AG08395 (cell line): ENCODE results near the gene HLCS.

ENCODE experiments used
- DNase-seq: peaks from one replicate; pipeline ENCODE4 v3.0.0; 2012; ENCODE audit warnings: mixed read lengths, low spot score

Gene HLCS

DNA sequence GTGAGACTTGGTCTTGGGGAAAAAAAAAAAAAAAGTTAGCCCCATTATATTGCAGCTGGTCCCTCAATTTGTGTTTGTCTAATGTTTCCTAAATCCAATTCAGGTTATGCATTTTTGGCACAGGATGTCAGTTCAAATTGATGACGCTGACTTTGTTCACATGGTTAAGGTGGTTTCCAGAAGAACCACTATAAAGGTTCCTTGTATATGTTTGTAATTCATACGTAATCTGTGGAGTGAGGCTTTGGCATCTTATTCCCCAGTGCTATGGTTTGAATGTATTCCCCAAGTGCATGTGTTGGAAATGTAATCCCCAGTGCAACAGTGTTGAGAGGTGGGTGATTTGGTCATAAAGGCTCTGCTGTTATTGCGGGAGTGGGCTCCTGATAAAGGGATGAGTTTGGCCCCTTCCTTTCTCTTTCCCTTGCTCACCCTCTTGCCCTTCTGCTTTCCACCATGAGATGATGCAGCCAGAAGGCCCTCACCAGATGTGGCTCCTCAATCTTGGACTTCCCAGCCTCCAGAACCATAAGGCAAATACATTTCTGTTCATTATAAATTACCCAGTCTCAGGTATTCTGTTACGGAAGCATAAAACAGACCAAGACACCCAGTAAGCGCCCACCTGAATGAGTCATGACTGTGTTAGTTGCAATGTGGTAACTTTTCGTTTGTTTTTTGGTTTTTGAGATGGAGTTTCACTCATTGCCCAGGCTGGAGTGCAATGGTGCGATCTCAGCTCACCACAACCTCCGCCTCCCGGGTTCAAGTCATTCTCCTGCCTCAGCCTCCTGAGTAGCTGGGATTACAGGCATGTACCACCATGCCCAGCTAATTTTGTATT is 19.5 kb upstream of the HLCS start:
- no peak for DNase-seq

DNA sequence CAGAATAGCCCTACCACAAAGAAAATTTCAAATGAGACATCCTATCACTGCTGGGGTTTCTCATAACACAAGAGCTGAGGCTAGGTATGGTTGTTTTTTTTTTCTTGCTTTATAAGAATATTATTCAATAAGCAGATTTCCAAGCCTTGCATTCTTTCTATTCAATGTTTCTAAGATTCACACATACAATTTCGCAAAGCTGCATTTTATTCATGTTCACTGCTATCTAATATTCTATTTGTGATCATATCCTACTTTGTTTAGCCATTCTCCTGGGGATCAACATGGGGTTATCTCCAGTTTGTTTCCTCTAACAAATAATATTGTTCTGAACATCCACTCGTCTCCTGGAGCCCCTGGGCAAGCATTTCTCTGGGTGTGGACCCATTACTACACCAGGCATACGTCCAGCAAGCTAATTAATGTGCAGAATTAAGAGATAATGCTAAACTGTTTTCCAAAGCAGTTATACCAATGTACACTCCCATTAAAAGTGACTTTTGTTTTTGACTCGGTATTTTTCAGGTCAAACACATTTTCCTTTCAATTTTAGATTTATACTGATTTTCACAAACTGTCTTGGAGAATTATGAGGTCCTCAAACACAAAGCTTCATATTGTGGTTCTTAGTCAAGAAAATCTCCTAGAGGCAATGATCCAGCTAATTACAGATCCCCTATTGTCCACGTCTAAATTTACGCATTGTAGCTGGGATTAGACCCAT is 15.7 kb upstream of the HLCS start:
- no peak for DNase-seq

DNA sequence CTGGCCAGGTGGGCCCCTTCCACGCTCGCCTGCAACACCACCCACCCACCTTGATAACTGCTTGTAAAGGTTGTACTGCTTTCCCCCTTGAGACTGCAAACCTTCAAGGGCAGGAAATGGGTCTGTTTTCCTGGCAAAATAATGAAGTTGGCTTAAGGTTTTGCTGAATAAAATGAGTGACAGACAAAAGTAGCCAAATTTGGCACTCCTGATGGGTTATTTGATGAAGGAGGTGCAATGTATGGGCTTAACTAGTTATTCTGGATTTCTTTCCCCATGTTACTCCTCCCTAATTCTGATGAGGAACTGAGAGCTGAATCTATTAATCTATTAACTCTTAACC is 14.6 kb upstream of the HLCS start:
- DNase-seq, result no peak

DNA sequence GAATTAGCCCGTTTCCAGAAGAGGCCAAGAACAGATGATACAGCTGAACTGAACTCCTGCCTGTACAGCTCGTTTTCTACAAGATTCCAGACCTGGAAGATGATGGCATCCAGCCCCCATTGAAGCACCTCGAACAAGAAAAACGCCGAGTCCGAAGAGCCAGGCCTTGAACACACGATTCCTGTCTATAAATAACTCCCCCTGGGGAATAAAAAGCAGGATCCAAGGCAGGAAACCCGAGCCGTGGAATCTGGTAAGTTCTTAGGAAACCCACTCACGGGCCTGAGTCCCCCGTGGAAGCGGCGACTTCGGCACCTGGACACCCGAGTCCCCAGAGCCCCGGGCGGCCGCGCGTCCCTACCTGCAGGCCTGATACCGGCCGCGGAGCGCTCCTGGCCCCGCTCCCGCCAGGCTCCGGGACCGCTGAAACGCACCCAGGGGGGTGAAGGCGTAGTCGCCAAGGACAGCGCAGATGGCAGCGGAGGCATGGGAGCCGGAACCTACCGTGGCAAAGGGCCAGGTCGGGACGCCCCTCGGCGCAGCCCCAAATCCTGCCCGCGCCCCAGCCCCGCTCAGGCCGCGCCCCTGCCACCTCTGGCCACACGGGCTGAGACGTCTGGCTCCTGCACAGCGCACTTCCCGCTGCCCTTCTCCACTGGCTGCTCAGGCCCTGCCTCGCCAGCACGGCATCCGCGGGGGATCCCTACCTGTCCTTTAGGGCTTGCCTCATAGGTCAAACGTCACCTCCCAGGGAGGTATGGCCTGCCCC is 14.0 kb upstream of the HLCS start:
- DNase-seq, result peak; percentile 6

DNA sequence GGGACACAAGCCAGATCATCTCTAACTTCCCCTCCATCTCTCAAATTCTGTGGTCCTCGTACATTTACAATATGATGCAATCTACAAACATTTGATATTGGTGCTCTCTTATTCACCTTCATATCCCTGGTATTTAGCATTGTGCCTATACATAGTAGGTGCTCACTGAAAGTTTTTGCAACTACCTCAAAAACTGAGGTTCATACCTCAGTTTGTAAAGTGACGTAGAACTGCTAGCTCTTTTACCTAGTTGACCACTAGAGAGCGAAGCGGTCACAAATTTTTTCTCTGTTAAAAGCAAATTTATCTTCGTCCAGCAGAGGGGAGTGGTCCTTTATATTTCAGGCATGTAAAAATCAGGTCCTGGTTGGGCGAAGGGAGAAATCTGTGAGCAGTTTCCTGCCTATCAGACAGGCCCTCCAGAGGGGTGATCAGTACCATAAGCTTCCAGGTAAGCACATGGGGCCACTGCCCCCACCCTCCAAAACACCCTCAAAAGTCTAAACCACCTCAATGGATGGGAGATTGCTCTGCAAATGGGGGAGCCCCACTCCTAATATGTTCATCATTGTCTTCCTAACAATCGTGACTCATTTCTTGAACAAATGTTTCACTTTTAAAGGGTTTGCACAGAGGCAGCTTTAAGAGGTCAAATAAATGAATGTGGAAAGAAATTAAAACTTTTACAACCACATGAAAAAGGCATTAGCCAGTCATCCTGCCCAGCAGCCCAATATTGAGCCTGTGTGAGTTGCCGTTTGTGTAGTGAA is 10.6 kb upstream of the HLCS start:
- DNase-seq, result peak; percentile 65

DNA sequence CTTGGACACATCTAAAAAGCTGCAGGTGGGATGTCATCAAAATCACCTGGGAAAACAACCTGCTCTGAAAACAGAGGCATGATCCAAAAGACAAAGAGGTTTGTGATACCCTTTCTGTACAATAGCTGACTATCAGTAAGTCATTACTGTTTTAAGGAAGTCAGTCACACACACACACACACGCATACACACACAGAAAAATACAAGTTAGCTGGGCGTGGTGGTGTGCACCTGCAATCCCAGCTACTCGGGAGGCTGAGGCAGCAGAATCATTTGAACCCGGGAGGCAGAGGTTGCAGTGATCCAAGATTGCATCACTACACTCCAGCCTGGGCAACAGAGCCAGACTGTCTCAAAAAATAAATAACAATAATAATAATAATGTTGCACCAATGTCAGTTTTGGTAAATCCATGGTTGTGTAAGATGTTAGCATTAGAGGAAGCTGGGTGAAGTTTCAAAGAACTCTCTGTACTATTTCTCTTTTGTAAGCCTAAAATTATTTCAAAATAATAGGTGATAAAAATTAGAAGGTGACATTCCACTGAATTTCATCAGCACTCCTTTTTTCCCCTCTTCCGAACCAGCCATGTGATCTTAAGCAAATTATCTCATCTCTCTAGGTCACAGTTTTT is 9.9 kb upstream of the HLCS start:
- DNase-seq, result no peak

DNA sequence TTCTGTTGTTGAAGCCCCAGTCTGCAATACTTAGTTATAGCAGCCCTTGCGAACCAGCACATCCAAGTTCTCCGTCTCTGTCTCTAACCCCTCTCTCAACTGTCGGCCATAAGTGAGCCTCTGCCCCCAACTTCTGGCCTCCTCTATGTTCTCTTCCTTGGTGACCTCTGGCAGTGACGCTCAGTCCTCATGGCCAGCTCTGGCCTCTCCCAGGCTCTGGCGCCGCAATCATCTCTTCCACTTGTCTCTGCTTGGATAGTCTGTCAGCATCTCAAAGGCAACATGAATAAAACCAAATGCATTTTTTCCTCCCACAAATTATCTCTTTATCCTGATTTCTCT is 8.4 kb upstream of the HLCS start:
- no peak for DNase-seq

DNA sequence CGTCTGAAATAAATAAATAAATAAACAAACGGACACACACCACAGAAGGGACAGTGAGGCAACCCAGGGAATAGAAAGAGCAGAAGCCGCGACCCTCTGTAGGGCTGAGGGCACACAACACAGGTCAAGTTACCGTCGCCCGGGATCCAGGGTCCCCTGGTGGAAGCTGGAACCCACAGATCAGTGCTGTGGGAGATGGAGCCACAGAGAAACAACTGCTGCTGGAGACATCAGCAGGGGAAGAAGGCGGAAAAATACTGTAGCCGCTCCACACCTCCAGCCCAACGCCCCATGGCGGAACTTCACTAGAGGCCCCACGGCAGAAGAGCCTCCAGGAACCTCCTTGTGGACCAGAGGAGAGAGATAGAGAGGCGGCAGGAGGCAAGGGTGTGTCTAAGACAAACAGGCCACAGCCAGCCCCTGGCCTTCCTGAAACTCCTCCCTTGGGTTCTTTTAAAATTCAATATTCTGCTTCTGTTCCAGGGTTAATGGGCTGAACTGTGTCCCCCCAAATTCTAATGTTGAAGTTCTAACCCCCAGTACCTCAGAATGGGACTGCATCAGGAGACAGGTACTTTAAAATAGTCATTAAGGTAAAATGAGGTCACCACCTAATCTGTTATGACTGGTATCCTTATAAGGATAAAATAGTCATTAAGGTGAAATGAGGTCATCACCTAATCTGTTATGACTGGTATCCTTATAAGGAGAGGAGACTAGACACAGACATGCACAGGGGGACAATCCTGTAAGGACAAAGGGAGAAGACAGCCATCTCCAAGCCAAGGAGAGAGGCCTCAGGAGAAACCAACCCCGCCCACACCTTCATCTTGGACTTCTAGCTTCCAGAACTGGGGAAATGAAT is 7.7 kb upstream of the HLCS start:
- DNase-seq, result no peak

DNA sequence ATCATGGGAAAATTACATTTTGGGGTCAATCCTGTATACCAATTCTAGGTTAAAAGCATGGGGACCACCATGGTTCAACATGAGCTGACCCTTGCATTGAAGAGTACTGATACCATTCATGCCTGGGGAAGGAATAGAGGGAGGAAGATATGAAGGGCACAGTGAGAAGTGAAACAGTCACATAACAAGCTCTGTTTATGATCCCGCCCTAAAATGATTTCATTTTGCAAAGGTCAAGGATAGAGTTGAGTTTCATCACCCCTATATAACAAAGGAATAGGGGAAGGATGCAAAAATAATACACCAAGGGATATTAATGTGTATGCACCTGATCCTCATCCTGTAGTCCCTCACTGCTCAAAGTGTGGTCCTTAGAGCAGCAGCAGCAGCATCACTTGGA is 2.5 kb upstream of the HLCS start:
- no peak for DNase-seq

DNA sequence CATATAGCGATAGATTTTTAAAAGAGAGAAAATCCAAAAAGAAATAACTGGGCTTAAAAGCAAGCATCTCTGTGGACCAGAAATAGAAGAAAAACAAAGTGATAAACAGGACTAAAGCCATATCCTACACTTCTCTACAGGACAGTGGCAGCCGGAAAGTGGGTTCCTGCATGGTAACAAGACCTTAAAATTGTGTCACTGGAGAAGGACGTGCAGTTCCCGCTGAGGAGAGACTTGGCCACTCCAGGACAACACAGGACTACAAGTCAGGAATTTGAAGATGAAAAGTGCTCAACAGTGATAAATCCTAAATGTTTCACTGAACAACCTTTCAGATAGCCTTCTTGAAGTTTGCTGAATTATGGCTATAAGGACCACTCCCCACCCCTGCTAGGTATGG is 1.9 kb upstream of the HLCS start:
- DNase-seq, result no peak

DNA sequence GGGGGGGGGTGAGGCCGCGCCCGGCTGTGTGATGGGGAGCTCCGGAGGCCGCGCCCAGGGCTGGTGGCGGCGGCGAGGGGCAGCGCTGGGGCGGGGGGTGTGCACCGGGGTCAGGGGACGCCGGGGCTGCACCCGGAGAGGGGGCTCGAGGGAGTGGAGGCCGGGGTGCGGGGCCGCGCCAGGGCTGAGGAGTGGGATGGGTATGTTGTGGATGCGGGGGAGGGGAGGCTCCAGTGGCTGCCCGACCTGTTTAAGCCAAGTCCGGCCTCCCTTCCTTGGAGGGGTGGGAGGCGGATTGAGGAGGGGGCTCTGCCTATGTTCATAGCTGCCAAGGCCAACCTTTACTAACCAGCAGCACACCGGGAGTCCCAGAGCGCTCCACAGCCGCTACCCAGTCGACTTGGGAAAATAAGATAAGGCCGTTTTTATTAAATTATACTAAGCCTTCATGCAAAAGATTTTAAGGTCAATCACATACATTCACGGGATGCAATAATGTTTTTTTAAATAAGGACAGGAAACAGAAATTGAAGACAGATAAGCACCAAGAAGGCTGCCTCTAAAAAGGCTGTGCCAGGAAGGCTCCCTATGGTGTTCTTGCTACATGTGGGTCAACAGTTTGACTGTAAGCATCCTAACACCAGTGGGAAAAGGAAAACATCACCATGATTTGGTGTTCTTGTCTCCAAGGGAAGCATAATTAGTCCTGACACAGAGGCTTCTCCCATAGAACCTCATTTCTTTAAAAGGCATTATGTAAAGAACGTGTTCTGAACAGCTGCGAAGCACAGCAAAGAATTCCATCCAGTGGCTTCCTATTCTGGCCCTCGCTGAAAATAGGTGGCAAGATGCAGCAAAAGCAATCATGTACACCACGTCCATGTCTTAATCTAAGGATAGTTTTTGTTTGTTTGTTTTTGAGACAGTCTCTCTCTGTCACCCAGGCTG is 626 bp upstream of the HLCS start:
- DNase-seq, result peak; percentile 3

DNA sequence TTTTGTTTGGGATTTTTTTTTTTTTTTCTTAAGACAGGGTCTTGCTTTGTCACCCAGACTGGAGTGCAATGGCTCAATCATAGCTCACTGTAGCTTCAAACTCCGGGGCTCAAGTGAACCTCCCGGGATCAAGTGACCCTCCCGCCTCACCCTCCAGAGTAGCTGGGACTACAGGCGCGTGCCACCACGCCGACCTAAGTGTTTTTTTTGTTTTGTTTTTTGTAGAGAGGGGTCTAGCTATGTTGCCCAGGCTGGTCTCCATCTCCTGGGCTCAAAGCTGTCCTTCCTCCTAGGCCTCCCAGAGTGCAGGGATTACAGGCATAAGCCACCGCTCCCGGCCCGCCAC is 776 bp downstream of the HLCS start:
- DNase-seq, result no peak

DNA sequence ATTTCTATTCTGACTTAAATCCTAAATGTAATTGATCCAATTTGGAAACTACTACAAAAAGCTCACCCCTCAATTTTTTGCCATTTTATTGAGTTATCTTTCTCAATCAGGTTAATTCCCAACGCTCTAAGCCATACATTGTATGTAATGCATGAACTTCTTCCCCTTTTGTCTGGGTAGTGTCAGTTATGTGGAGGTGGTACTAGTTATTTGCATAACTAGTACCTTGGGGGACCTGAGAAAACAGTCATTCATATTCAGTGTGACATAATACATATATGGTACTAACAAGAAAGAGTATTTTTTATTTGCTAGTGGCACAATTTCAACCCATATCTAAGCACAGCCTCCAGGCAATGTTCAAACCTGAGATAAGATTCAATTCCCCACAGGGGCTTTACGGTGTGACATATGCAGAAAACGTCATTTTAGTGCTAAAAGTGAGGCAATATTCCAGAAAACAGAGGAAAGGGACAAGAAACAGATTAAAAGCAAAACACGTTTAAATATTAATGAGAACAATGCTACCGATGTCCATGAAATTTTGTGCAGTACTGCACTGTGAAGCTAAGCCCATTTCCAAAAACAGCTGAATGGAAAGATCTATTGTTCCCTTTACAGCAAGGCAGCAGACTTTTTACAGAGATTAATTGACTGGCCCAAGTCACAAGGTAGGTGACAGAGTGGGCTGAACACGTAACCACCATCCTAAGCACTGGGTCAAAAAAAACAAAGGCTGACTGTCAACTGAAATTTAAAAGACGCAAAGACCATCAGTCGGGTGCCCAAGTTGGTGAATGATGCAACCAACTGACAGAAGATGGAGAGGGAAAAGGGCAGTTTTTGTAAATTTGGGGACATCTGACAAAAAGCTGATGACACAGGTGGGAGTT is 1.4 kb downstream of the HLCS start:
- no peak for DNase-seq

DNA sequence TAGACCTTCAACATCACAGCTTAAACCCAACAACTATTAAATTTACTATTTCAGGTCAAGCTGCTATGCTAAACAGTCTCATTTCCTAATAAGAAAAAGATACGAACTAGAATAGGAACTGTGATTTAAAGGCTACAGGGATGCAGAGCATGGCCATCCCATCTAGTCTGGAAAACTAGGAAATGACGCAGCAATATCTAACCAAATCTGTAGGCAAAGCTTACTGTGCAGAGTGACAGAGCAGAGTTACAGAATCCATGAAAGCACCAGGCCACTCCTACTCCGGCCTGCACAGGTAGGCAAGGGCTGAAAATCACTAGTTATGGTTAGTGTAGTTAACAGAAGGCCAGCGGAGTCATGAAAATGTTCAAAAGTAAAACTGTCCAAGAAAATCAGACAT is 2.1 kb downstream of the HLCS start:
- no peak for DNase-seq

DNA sequence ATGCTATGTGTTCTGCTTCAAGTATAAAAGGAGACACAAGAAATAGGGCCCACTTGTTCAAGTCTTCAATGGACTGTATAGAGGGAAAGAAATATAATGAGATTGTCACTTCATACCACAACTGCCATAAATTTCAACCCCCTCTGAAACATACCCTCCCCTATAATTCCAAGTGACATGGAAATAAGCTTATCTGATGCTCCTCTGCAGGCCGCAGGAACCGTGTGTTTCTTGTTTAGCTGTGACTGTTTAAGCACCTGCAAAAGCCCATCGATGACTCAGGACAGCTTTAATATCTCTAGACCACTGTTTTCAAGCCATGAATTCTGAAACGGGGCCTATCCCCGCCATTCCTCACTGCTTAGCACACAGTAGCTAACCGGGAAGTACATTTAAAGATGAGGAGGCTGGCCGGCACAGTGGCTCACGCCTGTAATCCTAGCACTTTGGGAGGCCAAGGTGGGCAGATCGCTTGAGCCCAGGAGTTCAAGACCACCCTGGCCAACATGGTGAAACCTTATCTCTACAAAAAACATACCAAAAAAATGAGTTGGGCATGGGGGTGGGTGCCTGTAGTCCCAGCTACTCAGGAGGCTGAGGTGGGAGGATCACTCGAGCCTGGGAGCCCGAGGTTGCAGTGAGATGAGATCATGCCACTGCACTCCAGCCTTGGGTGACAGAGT is 4.2 kb downstream of the HLCS start:
- no peak for DNase-seq

DNA sequence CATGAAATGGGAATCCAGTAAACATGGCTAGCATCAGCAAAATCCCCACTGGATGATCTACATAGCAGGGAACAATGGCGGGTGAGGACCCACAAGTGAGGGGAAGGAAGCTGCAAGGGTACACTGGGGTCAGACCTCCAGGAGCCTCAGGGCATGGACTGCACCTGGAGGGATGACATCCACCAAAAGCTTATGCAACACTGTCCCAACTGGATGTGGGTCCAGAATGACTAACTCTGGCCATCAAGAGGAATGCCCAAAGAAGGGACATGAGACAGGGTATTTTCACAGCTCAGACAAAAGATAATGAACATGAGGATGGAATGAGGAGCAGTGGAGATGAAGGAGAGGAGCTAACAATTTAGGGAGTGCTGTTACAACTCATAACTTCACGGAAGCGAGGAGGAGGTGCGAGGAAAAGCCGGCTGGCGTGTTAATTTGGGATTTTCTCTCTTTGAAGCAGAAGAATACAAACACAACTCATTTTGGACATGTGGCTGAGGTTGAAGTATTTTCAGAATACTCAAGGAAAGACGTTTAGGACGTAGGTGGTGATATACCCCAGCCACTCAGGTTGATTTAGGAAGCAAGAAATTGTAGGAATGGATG is 5.7 kb downstream of the HLCS start:
- DNase-seq, result no peak

DNA sequence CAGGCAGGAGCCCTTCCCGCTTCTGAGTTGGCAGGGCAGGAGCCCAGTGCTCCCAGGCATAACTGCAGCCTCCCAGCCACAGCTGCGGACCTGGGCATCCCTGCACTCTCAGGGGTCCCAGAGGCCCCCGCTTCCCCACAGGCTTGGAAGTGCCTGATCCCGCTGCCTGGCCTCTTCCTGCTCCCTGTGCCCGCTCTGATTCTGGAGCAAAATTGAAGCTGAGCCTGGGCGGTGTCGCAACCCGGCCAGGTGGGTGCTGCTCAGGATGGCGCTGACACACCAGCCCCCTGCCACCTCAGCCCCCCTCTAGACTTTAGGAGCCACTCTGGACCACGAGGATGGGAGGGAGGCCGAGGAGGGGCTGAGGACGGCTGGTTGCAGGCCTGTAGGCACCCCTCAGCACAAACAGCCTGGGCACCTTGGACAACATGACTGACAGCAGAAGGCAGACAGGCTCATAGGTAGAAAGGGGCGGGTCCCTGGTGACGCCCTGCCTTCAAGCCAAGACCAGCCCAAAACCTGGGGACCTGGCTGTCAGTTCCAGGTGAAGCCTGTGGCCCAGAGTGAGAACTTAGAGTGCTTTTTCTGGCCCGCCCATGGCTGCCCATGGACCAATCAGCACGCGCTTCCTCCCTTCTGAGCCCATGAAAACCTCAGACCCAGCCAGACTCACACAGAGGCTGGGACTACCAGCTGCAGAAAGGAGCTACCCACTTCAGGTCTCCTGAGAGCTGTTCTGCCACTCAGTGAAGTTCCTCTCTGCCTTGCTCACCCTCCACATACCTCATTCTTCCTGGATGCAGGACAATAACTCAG is 7.2 kb downstream of the HLCS start:
- no peak for DNase-seq
